GM12874 (cell line): ENCODE data around the gene AIP.

Source experiments
- CTCF ChIP-seq: IDR thresholded peaks from 2 replicates; pipeline ENCODE4 v1.5.1; 2011; ENCODE audit warnings: low read depth, mild to moderate bottlenecking, control low read depth, low read length, moderate library complexity; ENCODE audit not compliant: insufficient read depth

AIP gene

GRCh38 chr11:67463680-67464410, 19.0 kb upstream of the AIP start:
- no peak for TF ChIP-seq CTCF

- no peak for TF ChIP-seq CTCF
Observed at GRCh38 chr11:67464411-67465188, 18.2 kb upstream of the AIP start.

- no peak for TF ChIP-seq CTCF
Observed at GRCh38 chr11:67465189-67465510, 17.7 kb upstream of the AIP start.

GRCh38 chr11:67466367-67466766, 16.5 kb upstream of the AIP start:
- no peak for TF ChIP-seq CTCF

- TF ChIP-seq CTCF = no peak
Observed at GRCh38 chr11:67466962-67467771, 15.7 kb upstream of the AIP start.

- TF ChIP-seq CTCF = no peak
Observed at GRCh38 chr11:67468056-67468455, 14.8 kb upstream of the AIP start.

- no peak for TF ChIP-seq CTCF
Observed at GRCh38 chr11:67468456-67468758, 14.4 kb upstream of the AIP start.
